Measurements from ENCODE around the gene METTL1. TPM values are rescaled to one million over a fixed set of nuclear protein-coding genes. Genes with fewer than 3 reads are reported as not detected.
A peak's percentile ranks its signal among the peaks of the same experiment; 100 is the strongest.

METTL1 gene
- total and polyA plus RNA-seq, 9 donors, result 15.3 to 33.6 (median 23.4) TPM

- WGBS (ENCODE audit: insufficient coverage), result under 1% methylated on average over 59 of the region's 76 CpGs
These were observed 16.2 kb downstream of the METTL1 start for GRCh38 chr12:57755454-57756372.

GRCh38 chr12:57755194-57755453, 16.8 kb downstream of the METTL1 start:
- H3K4me1 ChIP-seq (ENCODE audit: control insufficient read depth, insufficient read depth, low read length), result peaks cover 32% of the 10 kb centered on the region
- no CpG with 5 or more reads among the region's 34 CpGs for WGBS (ENCODE audit: insufficient coverage)
- H3K27ac ChIP-seq (ENCODE audit: low read length), result no peak overlapping the region

More at GRCh38 chr12:57755454-57756372, 16.2 kb downstream of the METTL1 start:
- Histone ChIP-seq H3K9me3 (replicated peaks; ENCODE audit: control insufficient read depth, low read depth, low read length) (no peaks in the 10 kb centered on the region), H3K27ac (ENCODE audit: low read length) (no peak overlapping the region), H3K36me3 (ENCODE audit: control insufficient read depth, insufficient read depth, low read length) (peaks cover 23% of the 10 kb centered on the region), H3K4me1 (ENCODE audit: control insufficient read depth, insufficient read depth, low read length) (peaks cover 31% of the 10 kb centered on the region), H3K27me3 (ENCODE audit: control insufficient read depth, insufficient read depth, low read length) (peaks cover 14% of the 10 kb centered on the region), H3K4me3 (ENCODE audit: low read length) (peak overlapping the region; percentile 45)
- peak; percentile 49 for DNase-seq

GRCh38 chr12:57754411-57755193, 17.3 kb downstream of the METTL1 start, which contains the start of gene MARCHF9:
Gene MARCHF9, plus strand, starts transcription at chr12:57755103. Its CDS starts 426 bp downstream, at chr12:57755529.
- peaks cover 14% of the 10 kb centered on the region for H3K27me3 ChIP-seq (ENCODE audit: control insufficient read depth, insufficient read depth, low read length)
- peaks cover 32% of the 10 kb centered on the region for H3K4me1 ChIP-seq (ENCODE audit: control insufficient read depth, insufficient read depth, low read length)
- H3K4me3 ChIP-seq (ENCODE audit: low read length), result peak within 1 kb of the TSS; percentile 45
- H3K9me3 ChIP-seq (replicated peaks; ENCODE audit: control insufficient read depth, low read depth, low read length), result no peaks in the 10 kb centered on the region
- 1% methylated on average over 29 of the region's 41 CpGs for WGBS (ENCODE audit: insufficient coverage)
- H3K27ac ChIP-seq (ENCODE audit: low read length), result no peak within 1 kb of the TSS
- H3K36me3 ChIP-seq (ENCODE audit: control insufficient read depth, insufficient read depth, low read length), result peaks cover 32% of the 10 kb centered on the region
- peak; percentile 65 for DNase-seq

More at GRCh38 chr12:57755194-57755453, 16.8 kb downstream of the METTL1 start:
- no peak for DNase-seq
- peak overlapping the region; percentile 45 for H3K4me3 ChIP-seq (ENCODE audit: low read length)
- peaks cover 14% of the 10 kb centered on the region for H3K27me3 ChIP-seq (ENCODE audit: control insufficient read depth, insufficient read depth, low read length)
- H3K36me3 ChIP-seq (ENCODE audit: control insufficient read depth, insufficient read depth, low read length), result peaks cover 29% of the 10 kb centered on the region
- H3K9me3 ChIP-seq (replicated peaks; ENCODE audit: control insufficient read depth, low read depth, low read length), result no peaks in the 10 kb centered on the region

- no peak overlapping the region for H3K4me3 ChIP-seq (ENCODE audit: low read length)
- peaks cover 36% of the 10 kb centered on the region for H3K36me3 ChIP-seq (ENCODE audit: control insufficient read depth, insufficient read depth, low read length)
- 21% methylated on average over 1 of the region's 1 CpG for whole genome bisulfite sequencing (ENCODE audit: insufficient coverage)
- H3K4me1 ChIP-seq (ENCODE audit: control insufficient read depth, insufficient read depth, low read length), result peaks cover 32% of the 10 kb centered on the region
- H3K27ac ChIP-seq (ENCODE audit: low read length), result no peak overlapping the region
- DNase-seq, result no peak
- H3K27me3 ChIP-seq (ENCODE audit: control insufficient read depth, insufficient read depth, low read length), result peaks cover 14% of the 10 kb centered on the region
- H3K9me3 ChIP-seq (replicated peaks; ENCODE audit: control insufficient read depth, low read depth, low read length), result no peaks in the 10 kb centered on the region
These were observed 18.1 kb downstream of the METTL1 start for GRCh38 chr12:57753756-57754337.

- Histone ChIP-seq H3K27ac (ENCODE audit: low read length) (peak overlapping the region; percentile 29), H3K4me3 (ENCODE audit: low read length) (peak overlapping the region; percentile 84), H3K9me3 (replicated peaks; ENCODE audit: control insufficient read depth, low read depth, low read length) (no peaks in the 10 kb centered on the region), H3K36me3 (ENCODE audit: control insufficient read depth, insufficient read depth, low read length) (peaks cover 35% of the 10 kb centered on the region), H3K4me1 (ENCODE audit: control insufficient read depth, insufficient read depth, low read length) (peaks cover 32% of the 10 kb centered on the region), H3K27me3 (ENCODE audit: control insufficient read depth, insufficient read depth, low read length) (peaks cover 14% of the 10 kb centered on the region)
- WGBS (ENCODE audit: insufficient coverage), result no CpG with 5 or more reads among the region's 5 CpGs
- no peak for DNase-seq
These were observed 19.3 kb downstream of the METTL1 start for GRCh38 chr12:57752668-57753000.

- under 1% methylated on average over 57 of the region's 58 CpGs for WGBS (ENCODE audit: insufficient coverage)
- peaks cover 14% of the 10 kb centered on the region for H3K27me3 ChIP-seq (ENCODE audit: control insufficient read depth, insufficient read depth, low read length)
These were observed 19.9 kb downstream of the METTL1 start, which contains the start of gene CDK4 for GRCh38 chr12:57751788-57752667. Gene CDK4, minus strand, starts transcription at chr12:57752310. Its CDS starts 593 bp downstream, at chr12:57751717.

GRCh38 chr12:57751432-57751787, 20.5 kb downstream of the METTL1 start:
- Histone ChIP-seq H3K27ac (ENCODE audit: low read length) (peak overlapping the region; percentile 91), H3K27me3 (ENCODE audit: control insufficient read depth, insufficient read depth, low read length) (peaks cover 11% of the 10 kb centered on the region), H3K4me1 (ENCODE audit: control insufficient read depth, insufficient read depth, low read length) (peaks cover 28% of the 10 kb centered on the region), H3K4me3 (ENCODE audit: low read length) (peak overlapping the region; percentile 84), H3K36me3 (ENCODE audit: control insufficient read depth, insufficient read depth, low read length) (peaks cover 46% of the 10 kb centered on the region), H3K9me3 (replicated peaks; ENCODE audit: control insufficient read depth, low read depth, low read length) (no peaks in the 10 kb centered on the region)
- WGBS (ENCODE audit: insufficient coverage), result 13% methylated on average over 4 of the region's 8 CpGs
- no peak for DNase-seq

More at GRCh38 chr12:57751788-57752667, 19.9 kb downstream of the METTL1 start, which contains the start of gene CDK4:
- Histone ChIP-seq H3K36me3 (ENCODE audit: control insufficient read depth, insufficient read depth, low read length) (peaks cover 41% of the 10 kb centered on the region), H3K4me1 (ENCODE audit: control insufficient read depth, insufficient read depth, low read length) (peaks cover 32% of the 10 kb centered on the region), H3K27ac (ENCODE audit: low read length) (peak within 1 kb of the TSS; percentile 91), H3K4me3 (ENCODE audit: low read length) (peak within 1 kb of the TSS; percentile 84), H3K9me3 (replicated peaks; ENCODE audit: control insufficient read depth, low read depth, low read length) (no peaks in the 10 kb centered on the region)
- DNase-seq, result peak; percentile 100

- Histone ChIP-seq H3K36me3 (ENCODE audit: control insufficient read depth, insufficient read depth, low read length) (peaks cover 51% of the 10 kb centered on the region), H3K4me3 (ENCODE audit: low read length) (peak overlapping the region; percentile 84), H3K27me3 (ENCODE audit: control insufficient read depth, insufficient read depth, low read length) (peaks cover 7% of the 10 kb centered on the region), H3K4me1 (ENCODE audit: control insufficient read depth, insufficient read depth, low read length) (peaks cover 24% of the 10 kb centered on the region), H3K9me3 (replicated peaks; ENCODE audit: control insufficient read depth, low read depth, low read length) (no peaks in the 10 kb centered on the region), H3K27ac (ENCODE audit: low read length) (peak overlapping the region; percentile 91)
- 83% methylated on average over 10 of the region's 15 CpGs for WGBS (ENCODE audit: insufficient coverage)
- DNase-seq, result peak; percentile 32
These were observed 21.1 kb downstream of the METTL1 start for GRCh38 chr12:57750561-57751431.

GRCh38 chr12:57749061-57749460, 22.8 kb downstream of the METTL1 start:
- Histone ChIP-seq H3K27me3 (ENCODE audit: control insufficient read depth, insufficient read depth, low read length) (no peaks in the 10 kb centered on the region), H3K4me1 (ENCODE audit: control insufficient read depth, insufficient read depth, low read length) (peaks cover 26% of the 10 kb centered on the region), H3K36me3 (ENCODE audit: control insufficient read depth, insufficient read depth, low read length) (peaks cover 52% of the 10 kb centered on the region), H3K27ac (ENCODE audit: low read length) (no peak overlapping the region), H3K4me3 (ENCODE audit: low read length) (no peak overlapping the region), H3K9me3 (replicated peaks; ENCODE audit: control insufficient read depth, low read depth, low read length) (no peaks in the 10 kb centered on the region)
- WGBS (ENCODE audit: insufficient coverage), result 85% methylated on average over 5 of the region's 5 CpGs
- DNase-seq, result no peak

All from muscle of leg (tissue), 11 donors.